ENCODE data around the gene LIN37.

The LIN37 gene

GRCh38 chr19:35748106-35749020 is at the start of gene LIN37:
Gene LIN37 (plus strand): TSS chr19:35748576. CDS start chr19:35748725, 149 bp downstream.
- peak; percentile 100 for DNase-seq

GRCh38 chr19:35702223-35703012 is 46.0 kb upstream of the LIN37 start:
- peak; percentile 99 for DNase-seq

- no peak for DNase-seq
Measured at GRCh38 chr19:35703343-35703742, 45.0 kb upstream of the LIN37 start.

GRCh38 chr19:35704218-35704617 is 44.2 kb upstream of the LIN37 start, which contains the start of gene ZBTB32:
Gene ZBTB32 (plus strand): TSS chr19:35704558. CDS start chr19:35714627, 10,069 bp downstream.
- DNase-seq = peak; percentile 74

GRCh38 chr19:35708391-35708790 is 40.0 kb upstream of the LIN37 start:
- no peak for DNase-seq

GRCh38 chr19:35710784-35711723 is 37.3 kb upstream of the LIN37 start:
- DNase-seq = no peak

GRCh38 chr19:35712567-35713505 is 35.5 kb upstream of the LIN37 start:
- DNase-seq = no peak

- no peak for DNase-seq
Measured at GRCh38 chr19:35713506-35713850, 34.9 kb upstream of the LIN37 start.

GRCh38 chr19:35713904-35714495 is 34.4 kb upstream of the LIN37 start:
- DNase-seq = no peak

- no peak for DNase-seq
Measured at GRCh38 chr19:35714601-35715354, 33.6 kb upstream of the LIN37 start.

GRCh38 chr19:35715355-35715809 is 33.0 kb upstream of the LIN37 start:
- no peak for DNase-seq

- no peak for DNase-seq
Measured at GRCh38 chr19:35715981-35716800, 32.2 kb upstream of the LIN37 start.

- peak; percentile 98 for DNase-seq
Measured at GRCh38 chr19:35716801-35717664, 31.3 kb upstream of the LIN37 start.

- DNase-seq = no peak
Measured at GRCh38 chr19:35717665-35718344, 30.6 kb upstream of the LIN37 start, which contains the start of gene KMT2B. Gene KMT2B (plus strand): TSS chr19:35718003. CDS start chr19:35718019, 16 bp downstream.

- DNase-seq = peak; percentile 65
Measured at GRCh38 chr19:35718345-35719041, 29.9 kb upstream of the LIN37 start.

GRCh38 chr19:35719402-35720162 is 28.8 kb upstream of the LIN37 start:
- no peak for DNase-seq
